ENCODE results near the gene TNFRSF11A.

TNFRSF11A gene

GRCh38 chr18:62332964-62333695 lies 8.0 kb downstream of the TNFRSF11A start:
- no peak for TF ChIP-seq CTCF (IDR thresholded peaks at IDR 0.05)

- TF ChIP-seq CTCF (IDR thresholded peaks at IDR 0.05): no peak
These were observed 9.0 kb downstream of the TNFRSF11A start for GRCh38 chr18:62334120-62334519.

GRCh38 chr18:62335494-62335893 lies 10.4 kb downstream of the TNFRSF11A start:
- no peak for TF ChIP-seq CTCF (IDR thresholded peaks at IDR 0.05)

GRCh38 chr18:62336618-62337017 lies 11.5 kb downstream of the TNFRSF11A start:
- no peak for TF ChIP-seq CTCF (IDR thresholded peaks at IDR 0.05)

- no peak for TF ChIP-seq CTCF (IDR thresholded peaks at IDR 0.05)
These were observed 12.2 kb downstream of the TNFRSF11A start for GRCh38 chr18:62337336-62337735.

- no peak for TF ChIP-seq CTCF (IDR thresholded peaks at IDR 0.05)
These were observed 13.5 kb downstream of the TNFRSF11A start for GRCh38 chr18:62338446-62339105.

GRCh38 chr18:62339106-62339988 lies 14.2 kb downstream of the TNFRSF11A start:
- TF ChIP-seq CTCF (IDR thresholded peaks at IDR 0.05): no peak

Measured in LNCAP (cell line).